GM21423 (cell line): Measurements from ENCODE around the gene RGS6.

Source experiments
- ATAC-seq: cut with Tn5 transposase; IDR thresholded peaks from one replicate; pipeline ENCODE4 v1.9.1; 2021; ENCODE audit warnings: mild to moderate bottlenecking, moderate library complexity; ENCODE audit not compliant: unreplicated experiment

RGS6 gene

DNA sequence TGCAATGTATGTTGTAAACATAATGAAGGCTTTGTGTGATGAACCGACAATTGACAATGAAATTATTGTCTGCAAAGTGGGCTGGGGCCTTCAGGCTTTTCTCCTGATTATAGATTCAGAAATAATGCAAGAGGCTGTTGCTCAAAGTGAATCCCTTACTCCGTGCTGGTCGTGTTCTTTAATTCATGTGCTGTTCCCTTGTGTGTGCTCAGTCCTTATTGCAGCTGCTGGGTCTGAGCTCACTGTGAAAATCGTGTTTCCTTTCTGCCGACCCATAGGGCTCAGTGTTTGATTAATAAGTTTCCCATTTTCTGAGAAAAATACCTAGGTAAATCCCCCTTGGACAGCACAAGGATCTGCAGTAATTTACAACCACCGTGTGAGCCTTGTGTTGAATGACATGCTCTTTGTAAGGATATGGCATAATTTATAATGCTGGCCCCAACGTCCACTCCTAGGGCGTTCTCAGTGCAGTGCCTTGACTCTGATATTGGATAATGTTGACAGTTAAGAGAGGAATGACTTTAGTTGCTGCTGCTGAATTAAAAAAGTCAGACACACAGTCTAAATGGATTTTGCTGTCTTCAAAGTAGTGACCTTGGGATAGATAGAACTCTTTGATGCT is 81.6 kb downstream of the RGS6 start:
- ATAC-seq, result no peak

DNA sequence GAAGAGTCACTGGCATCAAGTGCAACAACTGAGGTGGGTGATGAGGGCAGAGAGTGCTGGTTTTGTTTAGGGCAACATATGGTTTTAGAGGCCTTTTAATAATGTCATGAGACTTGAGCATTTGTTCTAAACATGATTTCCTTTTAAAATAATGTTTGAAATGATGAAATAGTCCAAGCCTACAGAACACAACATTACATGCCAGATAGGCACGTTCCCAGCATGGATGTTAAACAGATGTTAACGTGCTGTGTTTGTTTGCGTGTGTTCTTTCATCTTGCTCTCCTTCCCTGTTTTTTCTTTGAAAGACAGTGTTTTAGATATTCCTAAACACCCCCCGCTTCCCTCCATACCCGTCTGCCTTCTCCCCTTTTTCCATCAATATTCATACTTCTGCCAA is 82.3 kb downstream of the RGS6 start:
- no peak for ATAC-seq

DNA sequence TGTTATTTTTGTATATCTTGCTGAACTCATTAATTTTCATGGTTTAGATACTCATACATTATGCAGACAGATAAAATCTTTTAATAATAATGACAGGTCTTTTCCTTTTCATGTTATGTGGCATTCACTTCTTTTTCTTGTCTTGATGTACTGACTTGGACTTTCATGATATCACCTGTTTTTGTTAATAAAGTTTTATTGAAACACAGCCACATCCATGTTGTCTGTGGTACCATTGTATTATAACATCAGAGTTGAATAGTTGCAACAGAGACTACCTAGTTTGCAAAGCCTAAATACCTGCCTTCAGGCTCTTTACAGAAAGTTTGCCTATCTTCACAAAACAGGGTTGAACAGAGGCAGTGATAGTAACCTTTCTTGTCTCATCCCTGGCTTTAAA is 85.1 kb downstream of the RGS6 start:
- ATAC-seq, result no peak

DNA sequence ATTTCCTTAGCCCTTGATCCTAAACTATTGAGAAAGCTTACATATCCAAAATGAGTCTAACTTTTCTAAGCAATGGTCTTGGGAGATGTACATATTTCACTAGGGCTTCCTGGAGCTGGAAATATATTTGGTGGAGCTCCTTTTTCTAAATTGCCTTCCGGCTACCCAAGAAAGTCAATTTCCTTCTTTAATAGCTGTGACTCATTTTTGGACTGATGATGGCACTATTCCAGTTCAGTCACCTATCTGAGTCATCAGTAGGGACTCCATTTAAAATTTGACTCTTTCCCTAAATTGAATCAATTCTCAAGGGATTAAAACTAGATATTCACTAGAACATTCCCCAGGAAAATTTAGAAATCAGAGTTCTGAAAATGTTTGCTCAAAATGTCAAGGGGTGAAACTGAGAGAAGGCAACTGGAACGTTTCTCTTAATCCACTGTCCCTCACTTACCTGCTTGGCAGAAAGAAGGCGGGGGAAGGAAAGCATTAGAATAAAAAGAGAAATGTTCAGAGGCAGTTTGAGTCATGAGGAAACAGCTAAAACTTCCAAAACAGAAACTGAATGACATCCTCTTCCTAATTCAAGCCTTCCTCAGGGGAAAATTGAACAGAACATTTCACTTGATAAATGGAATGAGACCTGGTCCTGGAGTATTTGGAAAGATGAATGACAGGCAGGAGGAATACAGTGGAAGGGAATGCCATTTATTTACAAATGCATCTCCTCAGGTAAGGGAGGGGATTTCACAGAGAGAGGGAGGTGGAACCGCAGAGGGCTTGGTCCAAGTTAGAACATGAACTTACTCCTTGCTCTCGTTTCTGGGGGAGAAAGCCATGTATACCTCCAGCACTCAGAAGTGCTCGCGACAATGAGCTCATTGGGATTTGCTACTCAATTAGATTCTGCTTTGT is 91.2 kb downstream of the RGS6 start:
- no peak for ATAC-seq

DNA sequence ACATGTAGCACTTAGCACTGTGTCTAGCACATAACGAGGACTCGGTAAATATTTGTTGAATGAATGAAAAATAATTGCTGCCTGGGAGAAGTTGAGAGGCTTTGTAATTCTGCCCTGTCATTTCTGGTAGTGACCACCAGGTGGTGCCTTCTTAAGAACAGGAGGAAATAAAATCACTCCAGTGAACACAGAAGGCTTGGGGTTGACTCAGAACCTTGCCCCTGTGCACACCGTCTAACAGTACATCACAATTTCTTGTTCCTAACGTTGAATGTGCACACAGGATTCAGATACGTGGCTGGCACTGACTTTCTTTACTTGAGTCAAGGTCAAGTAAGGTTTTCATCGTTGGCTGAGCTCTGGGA is 91.8 kb downstream of the RGS6 start:
- no peak for ATAC-seq

DNA sequence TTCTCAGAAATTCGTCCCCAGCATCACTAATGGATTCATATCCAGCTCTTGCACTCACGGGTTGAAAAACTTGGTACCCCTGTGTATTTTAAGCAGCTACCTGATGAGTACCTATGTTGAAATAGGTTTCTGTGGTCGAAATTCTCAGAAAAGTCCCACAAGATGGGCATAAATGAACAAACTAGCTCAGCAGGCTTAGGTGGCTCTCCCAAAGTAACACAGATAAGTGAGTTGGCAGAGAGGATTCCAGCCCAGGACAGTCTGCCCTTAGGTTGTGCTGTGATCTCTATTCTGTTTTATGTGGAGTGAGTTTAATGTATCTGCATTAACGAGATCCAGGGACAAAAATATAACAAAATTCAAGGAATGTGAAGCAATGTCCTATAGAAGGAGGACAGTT is 92.3 kb downstream of the RGS6 start:
- no peak for ATAC-seq

DNA sequence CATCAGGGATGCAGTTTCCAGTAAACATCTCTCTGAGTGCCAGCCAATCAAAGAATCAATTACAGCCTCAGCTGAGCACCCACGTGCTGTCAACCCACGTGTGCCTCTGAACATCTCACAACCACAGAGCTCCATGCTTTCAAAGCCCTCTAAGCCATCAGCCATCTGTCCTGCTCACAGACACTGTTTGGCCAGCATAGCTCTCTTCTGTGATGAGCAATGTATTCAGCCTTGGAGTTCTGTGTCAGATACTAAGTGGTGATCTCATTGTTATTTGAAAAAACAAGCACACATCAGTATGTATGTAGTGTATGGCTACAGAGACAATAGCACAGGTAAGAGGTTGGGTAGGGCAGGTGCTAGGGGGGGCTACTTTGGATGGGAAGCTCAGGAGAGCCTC is 94.3 kb downstream of the RGS6 start:
- no peak for ATAC-seq

DNA sequence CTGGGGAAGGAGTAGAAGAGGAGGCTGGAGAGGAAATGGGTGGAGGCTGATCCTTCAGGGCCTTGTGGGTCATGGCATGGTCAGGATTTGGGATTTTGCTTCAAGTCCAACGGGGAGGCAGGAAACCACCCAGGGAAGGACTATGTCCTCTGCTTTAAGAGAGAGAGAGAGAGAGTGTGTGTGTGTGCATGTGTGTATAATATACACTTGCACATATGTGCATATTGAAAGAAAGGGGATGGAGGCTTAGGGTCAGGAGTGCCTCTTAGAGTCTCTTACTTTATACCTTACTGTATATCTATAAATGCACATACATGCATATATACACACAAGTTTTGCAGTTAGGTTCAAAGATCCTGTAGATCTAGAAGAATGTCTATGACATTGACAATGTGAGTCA is 94.8 kb downstream of the RGS6 start:
- ATAC-seq, result no peak

DNA sequence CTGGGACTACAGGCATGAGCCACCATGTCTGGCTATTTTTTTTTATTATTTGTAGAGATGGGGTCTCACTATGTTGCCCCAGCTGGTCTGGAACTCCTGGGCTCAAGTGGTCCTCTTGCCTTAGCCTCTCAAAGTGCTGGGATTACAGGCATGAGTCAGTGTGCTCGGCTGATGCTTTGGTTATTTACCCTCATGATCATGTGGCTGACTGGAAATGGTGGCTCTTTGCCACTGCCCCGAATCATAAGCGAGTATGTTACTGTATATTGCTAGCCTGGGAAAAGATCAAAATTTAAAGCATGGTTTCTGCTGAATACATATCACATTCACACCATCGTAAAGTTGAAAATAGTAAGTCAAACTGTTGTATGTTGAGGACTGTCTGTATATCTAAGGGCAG is 101.1 kb downstream of the RGS6 start:
- no peak for ATAC-seq

DNA sequence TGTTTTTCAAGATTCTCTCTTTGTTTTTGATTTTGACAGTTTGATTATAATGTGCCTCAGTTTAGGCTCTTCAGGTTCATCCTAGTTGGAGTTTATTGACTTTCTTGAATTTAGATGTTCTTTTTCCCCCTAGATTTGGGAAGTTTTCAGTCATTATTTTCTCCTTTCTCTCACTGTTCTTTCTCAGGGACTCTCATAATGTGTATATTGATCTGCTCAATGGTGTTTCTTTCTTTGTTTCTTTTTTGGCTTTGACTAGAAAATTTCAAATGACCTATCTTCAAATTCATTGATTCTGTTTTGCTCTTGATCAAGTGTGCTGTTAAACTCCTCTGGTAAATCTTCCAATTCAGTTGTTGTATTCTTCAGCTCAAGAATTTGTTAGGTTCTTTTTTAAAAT is 108.3 kb downstream of the RGS6 start:
- ATAC-seq, result no peak

DNA sequence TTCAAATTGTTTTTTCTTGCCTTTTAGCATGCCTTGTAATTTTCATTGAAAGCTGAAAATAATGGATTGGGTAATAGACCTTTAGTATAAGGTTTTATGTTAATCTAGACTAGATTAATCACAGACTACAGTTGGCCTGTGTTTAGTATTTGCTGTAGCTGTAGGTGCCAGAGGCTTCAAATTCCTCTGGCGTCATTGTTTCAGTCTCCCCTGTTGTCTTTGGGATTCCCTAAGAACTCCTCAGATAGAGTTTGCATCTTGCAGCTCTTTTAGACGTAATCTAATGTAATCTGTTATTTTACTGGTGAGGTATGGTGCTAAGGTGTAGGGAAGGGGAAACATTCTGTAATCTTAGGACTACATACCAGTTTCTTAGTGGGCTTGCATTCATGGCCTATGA is 113.0 kb downstream of the RGS6 start:
- ATAC-seq, result no peak

DNA sequence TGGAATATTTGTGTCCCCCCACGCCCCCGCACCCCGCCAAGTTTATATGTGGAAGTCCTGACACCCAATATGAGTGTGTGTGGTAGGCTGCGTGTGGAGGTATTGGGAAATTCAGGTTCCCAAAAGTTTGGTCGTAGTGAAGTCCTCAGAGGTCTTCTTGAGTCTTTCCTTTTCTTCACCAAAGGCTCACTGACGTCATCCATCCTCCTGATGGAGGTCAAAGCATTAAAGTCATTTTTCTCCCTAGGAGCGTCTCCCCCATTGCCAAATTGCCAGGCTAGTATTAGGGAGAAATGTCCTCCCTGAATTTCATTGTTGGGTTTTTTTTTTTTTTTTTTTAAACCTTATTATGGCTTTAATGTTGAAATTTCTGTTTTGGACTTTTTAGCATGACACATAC is 113.7 kb downstream of the RGS6 start:
- ATAC-seq, result no peak

DNA sequence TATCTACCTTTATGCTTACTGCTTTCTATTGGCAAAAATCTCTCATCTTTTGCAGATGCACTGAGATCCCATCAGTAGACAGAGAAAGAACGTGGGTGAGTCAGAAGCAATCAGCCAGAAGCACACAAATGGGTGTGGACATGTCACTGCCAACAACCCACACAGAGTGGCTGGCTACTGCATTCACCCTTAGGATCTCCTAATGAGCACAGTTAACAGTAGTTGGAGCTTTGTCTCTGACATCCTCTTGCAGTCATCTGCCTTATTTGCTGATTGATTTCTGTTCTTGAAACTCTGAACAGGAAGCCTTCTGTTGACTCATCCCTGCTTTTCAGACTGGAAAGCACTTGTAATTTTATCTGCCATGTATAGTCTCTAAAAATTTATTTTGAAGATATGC is 117.2 kb downstream of the RGS6 start:
- ATAC-seq, result no peak

DNA sequence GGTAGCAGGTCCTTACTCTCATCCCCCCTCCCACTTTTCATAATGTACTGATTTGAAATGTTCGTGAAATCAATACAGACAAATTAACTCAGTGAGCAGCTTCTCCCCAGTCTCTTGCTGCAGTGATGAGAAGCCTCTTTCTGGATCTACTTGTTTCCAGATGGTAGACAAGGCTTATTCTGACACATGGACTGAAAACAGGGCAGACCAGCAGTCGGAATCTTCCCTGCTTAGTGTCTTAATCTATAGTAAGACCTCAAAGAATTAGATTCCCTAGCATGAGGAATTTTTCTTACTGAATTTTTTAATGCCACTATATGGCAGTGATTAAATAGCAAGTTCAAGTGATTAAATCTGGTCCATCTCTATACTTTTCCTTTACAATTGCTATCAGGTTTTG is 120.1 kb downstream of the RGS6 start:
- ATAC-seq, result no peak

DNA sequence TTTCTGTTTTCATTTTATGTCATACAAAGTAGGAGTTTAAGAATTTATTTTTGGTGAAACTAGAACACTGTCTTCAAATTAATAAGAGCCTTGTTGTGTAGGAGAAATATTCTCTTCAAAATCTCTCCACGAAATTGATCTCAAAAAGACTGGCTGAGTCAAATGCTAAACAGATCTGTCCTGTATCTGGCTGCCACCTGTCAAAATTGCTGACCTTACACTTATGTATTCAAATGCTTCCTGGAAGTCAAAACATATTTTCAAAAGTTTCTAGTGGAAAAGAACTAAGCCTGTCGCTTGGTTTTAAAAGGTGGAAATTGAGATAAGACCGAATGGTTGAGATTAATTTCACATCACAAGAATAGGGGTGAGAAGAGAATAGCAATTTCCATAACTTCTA is 121.4 kb downstream of the RGS6 start:
- no peak for ATAC-seq

DNA sequence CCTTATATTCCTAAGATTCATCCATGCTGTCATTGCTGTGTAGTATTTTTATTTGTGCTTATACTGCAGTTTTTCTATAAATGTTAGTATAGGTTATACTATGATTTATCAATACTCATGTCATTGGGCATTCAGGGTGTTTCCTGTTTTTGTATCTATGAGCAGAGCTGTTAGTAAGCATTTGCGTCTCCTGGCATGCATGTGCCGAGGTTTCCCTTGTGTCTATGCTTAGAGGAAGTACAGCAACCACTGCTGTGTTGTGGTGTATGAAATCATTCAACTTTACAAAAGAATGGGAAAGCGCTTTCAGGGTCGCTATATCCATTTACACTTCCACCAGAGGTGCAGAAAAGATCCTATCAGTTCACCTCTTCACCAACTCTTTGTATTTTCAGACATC is 122.7 kb downstream of the RGS6 start:
- ATAC-seq, result no peak

DNA sequence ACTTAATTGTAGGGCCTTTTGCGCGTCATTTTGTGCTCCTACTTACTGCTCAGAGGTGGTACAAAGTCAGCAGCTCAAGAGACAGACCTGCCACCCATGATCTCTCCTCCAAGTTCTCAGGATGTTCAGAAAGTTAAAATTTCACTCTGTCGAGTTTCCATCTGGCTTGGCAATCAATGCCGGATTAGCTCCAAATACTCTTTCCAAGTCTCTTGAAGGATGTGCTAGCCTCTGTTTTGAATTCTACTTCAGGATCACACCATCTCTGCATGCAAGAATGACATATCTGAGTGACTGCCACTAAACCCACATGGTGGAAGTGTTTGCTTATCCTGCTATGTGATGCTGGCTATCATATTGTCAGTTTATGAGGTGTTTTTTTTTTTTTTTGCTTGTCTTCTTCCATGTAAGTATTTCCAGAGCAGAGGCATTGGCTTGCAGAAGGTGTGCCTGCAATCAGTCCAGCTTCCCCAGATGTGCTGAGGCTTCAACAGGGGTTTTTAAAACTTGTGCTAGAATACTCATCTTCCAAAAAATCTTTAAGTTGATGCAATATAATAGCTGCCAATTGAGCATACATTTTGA is 125.6 kb downstream of the RGS6 start:
- no peak for ATAC-seq

DNA sequence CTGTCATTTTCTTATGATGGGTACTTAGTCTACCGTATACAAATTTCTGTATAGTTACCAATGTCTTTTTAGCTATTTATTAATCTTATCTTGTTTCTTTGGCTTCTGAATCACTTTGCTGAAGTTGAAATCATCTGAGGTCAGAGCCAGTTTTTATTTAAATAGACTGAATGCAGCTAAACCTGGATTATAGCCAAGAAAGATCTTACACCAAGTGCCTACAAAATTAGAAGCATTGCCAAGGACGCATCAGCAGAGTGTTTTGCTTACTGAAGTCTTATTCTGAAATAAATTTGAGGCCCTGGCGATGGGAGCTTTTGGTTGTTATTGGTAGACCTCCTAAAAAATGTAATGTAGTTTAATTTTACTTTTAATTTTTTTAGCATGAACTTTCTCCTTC is 128.2 kb downstream of the RGS6 start:
- no peak for ATAC-seq

DNA sequence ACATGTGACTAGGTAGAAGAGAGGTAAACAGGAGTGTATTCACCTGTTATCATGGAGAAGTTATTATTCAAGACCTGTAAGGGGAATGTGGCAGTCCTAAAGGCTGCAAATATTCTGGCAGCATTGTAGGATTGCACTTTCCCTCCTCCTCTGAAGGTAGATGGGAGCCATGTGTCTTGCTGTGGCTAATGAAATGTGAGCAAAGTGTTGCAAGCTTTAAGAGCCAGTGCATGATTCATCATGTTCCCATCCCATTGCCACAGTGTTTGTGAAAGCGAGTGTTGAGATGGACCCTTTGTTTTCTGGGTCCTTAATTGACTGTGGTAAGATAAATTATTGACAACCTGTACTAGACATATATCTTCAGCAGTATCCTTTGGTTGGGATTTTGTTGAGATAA is 128.7 kb downstream of the RGS6 start:
- ATAC-seq, result no peak

DNA sequence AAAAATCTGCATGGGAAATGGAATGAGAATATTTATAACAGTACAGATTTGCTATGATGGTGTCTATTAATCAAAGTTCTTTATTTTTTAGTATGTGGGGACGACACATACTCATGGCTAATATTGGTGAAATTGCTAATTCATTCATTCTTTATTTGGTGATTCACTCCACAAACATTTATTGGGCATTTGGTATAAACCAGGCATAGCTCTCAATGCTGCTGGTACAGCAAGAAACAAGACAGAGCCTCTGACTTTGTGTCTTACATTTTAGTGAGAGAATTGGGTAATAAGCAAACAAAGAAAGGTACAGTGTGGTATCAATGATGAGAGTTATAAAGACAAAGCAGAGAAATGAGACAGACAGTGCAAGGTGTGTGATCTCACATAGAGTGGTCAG is 129.5 kb downstream of the RGS6 start:
- ATAC-seq, result no peak

DNA sequence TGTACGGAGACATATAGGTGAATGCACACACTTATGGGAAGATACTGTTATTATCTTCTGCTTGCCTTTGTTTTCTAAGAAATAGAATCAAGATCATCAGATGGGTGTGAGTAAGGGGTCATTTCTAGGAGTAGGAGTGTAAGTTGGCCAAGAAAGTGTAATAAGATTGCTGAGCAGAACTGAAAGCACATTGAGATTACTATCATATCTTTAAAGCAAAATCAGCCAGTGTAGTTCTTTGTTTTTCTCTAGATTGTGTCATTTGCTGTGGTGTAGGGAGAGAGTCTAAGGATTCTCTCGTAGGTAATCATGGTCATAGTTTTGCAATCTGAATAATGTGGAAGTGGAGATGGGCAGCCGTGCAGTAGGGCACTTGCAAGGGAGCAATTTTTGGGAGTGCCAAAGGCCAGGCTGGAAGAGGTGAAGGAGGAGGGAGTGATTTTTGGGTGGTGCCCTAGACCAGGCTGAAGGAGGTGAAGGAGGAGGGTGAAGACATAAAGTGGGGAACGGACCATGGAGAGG is 131.6 kb downstream of the RGS6 start:
- no peak for ATAC-seq

DNA sequence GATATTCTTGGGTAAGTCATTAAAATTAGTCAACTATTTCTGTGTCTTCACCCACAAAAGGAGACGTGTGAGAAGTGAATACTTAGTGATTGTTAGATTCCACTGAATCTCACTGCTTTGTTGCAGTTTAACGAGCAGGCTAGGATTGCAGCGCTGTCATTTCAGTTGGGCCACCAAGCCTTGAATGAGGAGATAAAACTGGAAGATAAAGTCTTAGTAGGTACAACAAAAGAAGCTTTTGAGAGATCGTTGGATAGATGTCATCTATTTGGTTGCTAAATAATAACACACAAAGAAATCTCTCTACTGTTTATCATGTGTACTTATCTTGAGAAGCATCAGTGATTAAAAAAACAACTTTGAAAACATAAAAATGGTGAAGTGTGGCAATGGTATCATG is 132.3 kb downstream of the RGS6 start:
- ATAC-seq, result no peak
